Endodermal cell (in vitro differentiated cells): ENCODE data around the gene ZNF394. TPM values are rescaled to one million over a fixed set of nuclear protein-coding genes. Genes with fewer than 3 reads are reported as not detected.

ENCODE experiments used
- DNase-seq: peaks from one replicate; pipeline ENCODE4 v3.0.0-alpha.2; 2017
- H3K27ac ChIP-seq: 2 replicates; pipeline ENCODE4 v1.5.1; 2013; ENCODE audit warnings: mild to moderate bottlenecking, low read depth, low read length, moderate library complexity
- H3K27me3 ChIP-seq: 2 replicates; pipeline ENCODE4 v1.6.1; 2013; ENCODE audit warnings: mild to moderate bottlenecking, low read length, moderate library complexity; ENCODE audit not compliant: insufficient read depth, control insufficient read depth, poor library complexity, severe bottlenecking
- H3K36me3 ChIP-seq: 2 replicates; pipeline ENCODE4 v1.7.0; 2013; ENCODE audit warnings: mild to moderate bottlenecking, low read length, moderate library complexity; ENCODE audit not compliant: control insufficient read depth, insufficient read depth
- H3K4me1 ChIP-seq: one replicate; pipeline ENCODE4 v1.7.0; 2013; ENCODE audit warnings: low read length; ENCODE audit not compliant: control insufficient read depth, insufficient read depth
- H3K4me3 ChIP-seq: 2 replicates; pipeline ENCODE4 v1.5.1; 2013; ENCODE audit warnings: mild to moderate bottlenecking, low read length, moderate library complexity
- H3K9ac ChIP-seq: 2 replicates; pipeline ENCODE4 v1.6.1; 2013; ENCODE audit warnings: mild to moderate bottlenecking, low read length, moderate library complexity; ENCODE audit not compliant: poor library complexity, severe bottlenecking; ENCODE audit errors: extremely low read depth
- H3K9me3 ChIP-seq: 2 replicates; pipeline ENCODE4 v1.6.1; 2013; ENCODE audit warnings: mild to moderate bottlenecking, low read length, moderate library complexity; ENCODE audit not compliant: control insufficient read depth
- H3K27ac Mint-ChIP-seq: 2 replicates; pipeline ENCODE4 v1.8.0; 2020; ENCODE audit warnings: mixed read lengths
- H3K27me3 Mint-ChIP-seq: 2 replicates; pipeline ENCODE4 v1.8.0; 2021; ENCODE audit warnings: mild to moderate bottlenecking, mixed read lengths; ENCODE audit not compliant: insufficient read depth
- H3K36me3 Mint-ChIP-seq: 2 replicates; pipeline ENCODE4 v1.8.0; 2020; ENCODE audit warnings: low read depth, mixed read lengths
- H3K4me1 Mint-ChIP-seq: 2 replicates; pipeline ENCODE4 v1.8.0; 2020; ENCODE audit warnings: mixed read lengths
- H3K4me3 Mint-ChIP-seq: 2 replicates; pipeline ENCODE4 v1.8.0; 2020; ENCODE audit warnings: mild to moderate bottlenecking, moderate library complexity, mixed read lengths
- H3K9me3 Mint-ChIP-seq: 2 replicates; pipeline ENCODE4 v1.8.0; 2020; ENCODE audit warnings: mild to moderate bottlenecking, mixed read lengths
- WGBS, 2 experiments: methylation state at CpG; one replicate each; pipeline versions ENCODE4 v1.1.5 to v1.1.7; 2013; ENCODE audit warnings: missing lambda C conversion rate in 2 of 2, mixed read lengths in 1 of 2; ENCODE audit not compliant: insufficient coverage in 1 of 2, insufficient read length in 1 of 2; 5-methylcytosine and 5-hydroxymethylcytosine counted together
- total RNA-seq, 2 donors: library from RNA; stranded (reverse); fragmentation: NEBNext Ultra II Directional in 1 of 2; extraction: Animal tissue kit (Norgen Biotek cat#: 25700) in 1 of 2; gene quantifications; 2 replicates in 1 of 2; 3 replicates in 1 of 2; pipeline ENCODE4 v1.2.1, GENCODE V29; 2021
- TF ChIP-seq, protein P1 (sequence below): fragments of 200-600 bp; sonication (generic); conservative IDR thresholded peaks from 2 replicates; pipeline ENCODE4 v1.5.0; 2021; ENCODE audit warnings: antibody characterized with exemption, mild to moderate bottlenecking

ZNF394 gene
- total RNA-seq, 2 donors from 2014 or later: 21.0 to 22.0 TPM

DNA sequence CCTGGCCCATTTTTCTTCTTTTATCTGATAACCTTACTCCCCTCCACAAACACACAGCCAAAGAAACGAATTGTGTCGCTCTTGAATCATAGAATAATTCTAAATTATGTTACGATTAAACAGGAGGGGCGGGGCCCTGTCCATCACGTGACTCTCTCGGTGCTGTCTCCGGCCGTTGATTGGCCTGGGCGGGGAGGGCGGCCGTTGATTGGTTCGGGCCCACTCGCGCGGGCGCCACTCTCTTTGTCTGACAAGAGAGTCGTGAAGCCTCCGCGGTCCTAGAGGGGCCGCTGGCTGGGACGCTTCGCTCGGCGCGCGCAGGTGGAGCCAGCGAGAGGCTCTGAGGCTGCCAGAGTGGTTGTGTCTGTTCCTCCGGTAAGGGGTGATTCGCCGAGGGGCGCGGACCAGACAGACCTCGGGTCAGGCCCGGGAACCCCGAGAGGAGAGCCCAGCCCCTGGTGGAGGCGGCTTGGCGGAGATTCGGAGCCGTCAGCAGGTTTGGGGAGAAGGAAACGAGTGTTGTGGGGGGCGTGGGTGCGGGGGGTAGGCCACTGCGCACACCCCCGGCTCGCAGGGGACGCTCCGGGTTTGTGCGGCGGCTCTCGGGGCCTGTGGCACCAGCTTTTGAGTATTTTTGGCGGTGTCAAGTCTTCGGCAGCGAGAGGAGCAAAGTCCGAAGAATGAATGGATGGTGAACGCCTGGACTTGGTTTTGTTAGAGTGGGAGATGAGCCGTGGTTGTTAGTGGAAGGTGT, 27.3 kb downstream of the ZNF394 start, which contains the start of gene ZNF789:
TSS of gene ZNF789 (plus strand) at position 330 of the 754 bp plus-strand sequence. CDS start 3,567 bp downstream, outside the sequence.
- Mint-ChIP-seq H3K9me3 (no peaks in the 10 kb centered on the region), H3K36me3 (peaks cover 14% of the 10 kb centered on the region), H3K27me3 (peaks cover 2% of the 10 kb centered on the region), H3K4me3 (peak within 1 kb of the TSS; percentile 91), H3K4me1 (peaks cover 8% of the 10 kb centered on the region), H3K27ac (peak within 1 kb of the TSS; percentile 97)
- H3K4me3 ChIP-seq: peak within 1 kb of the TSS; percentile 99
- peak; percentile 99 for DNase-seq
- H3K36me3 ChIP-seq: peaks cover 10% of the 10 kb centered on the region
- no peaks in the 10 kb centered on the region for H3K9me3 ChIP-seq
- 0% methylated on average over 29 to 56 of the region's 56 CpGs for WGBS, 2 experiments
- no peaks in the 10 kb centered on the region for H3K4me1 ChIP-seq
- TF ChIP-seq, protein P1, sequence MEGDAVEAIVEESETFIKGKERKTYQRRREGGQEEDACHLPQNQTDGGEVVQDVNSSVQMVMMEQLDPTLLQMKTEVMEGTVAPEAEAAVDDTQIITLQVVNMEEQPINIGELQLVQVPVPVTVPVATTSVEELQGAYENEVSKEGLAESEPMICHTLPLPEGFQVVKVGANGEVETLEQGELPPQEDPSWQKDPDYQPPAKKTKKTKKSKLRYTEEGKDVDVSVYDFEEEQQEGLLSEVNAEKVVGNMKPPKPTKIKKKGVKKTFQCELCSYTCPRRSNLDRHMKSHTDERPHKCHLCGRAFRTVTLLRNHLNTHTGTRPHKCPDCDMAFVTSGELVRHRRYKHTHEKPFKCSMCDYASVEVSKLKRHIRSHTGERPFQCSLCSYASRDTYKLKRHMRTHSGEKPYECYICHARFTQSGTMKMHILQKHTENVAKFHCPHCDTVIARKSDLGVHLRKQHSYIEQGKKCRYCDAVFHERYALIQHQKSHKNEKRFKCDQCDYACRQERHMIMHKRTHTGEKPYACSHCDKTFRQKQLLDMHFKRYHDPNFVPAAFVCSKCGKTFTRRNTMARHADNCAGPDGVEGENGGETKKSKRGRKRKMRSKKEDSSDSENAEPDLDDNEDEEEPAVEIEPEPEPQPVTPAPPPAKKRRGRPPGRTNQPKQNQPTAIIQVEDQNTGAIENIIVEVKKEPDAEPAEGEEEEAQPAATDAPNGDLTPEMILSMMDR: peak; percentile 15
- peak within 1 kb of the TSS; percentile 91 for H3K27ac ChIP-seq
- H3K9ac ChIP-seq: peak within 1 kb of the TSS; percentile 88
- H3K27me3 ChIP-seq: no peaks in the 10 kb centered on the region

DNA sequence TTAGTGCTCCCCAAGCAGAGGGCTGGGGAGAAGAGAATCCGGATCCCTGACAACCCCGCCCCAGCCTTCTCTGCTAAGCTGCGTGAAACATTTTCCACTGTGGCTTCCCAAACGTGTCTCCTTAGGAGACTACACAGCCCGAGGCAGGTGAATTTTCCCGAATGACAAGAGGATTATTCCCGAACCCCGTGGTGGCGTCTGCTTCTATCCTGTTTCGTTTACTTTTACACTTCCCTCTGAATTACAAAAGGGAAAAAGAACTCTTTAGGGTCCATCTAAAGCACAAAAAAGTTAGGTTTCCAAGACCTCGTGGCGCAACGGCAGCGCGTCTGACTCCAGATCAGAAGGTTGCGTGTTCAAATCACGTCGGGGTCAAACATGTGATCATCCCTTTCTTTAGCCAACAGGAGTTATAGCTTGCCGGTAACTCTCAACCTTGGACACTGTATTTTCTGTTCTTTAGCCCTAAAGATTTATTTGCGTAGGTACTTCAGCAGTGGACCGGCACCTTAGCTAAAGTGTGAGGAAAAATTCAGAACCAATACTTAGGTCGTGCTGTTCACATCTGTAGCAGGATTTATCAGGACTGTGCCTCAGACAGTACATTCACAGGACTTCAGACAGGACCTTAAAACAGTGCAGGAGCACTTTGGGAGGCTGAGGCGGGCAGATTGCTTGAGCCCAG, 30.6 kb downstream of the ZNF394 start:
- Histone ChIP-seq H3K27me3 (no peaks in the 10 kb centered on the region), H3K9me3 (no peaks in the 10 kb centered on the region), H3K4me3 (no peak overlapping the region), H3K4me1 (no peaks in the 10 kb centered on the region), H3K36me3 (no peaks in the 10 kb centered on the region), H3K9ac (no peak overlapping the region), H3K27ac (no peak overlapping the region)
- Mint-ChIP-seq H3K27ac (peak overlapping the region; percentile 87), H3K27me3 (peaks cover 2% of the 10 kb centered on the region), H3K4me1 (peaks cover 13% of the 10 kb centered on the region), H3K4me3 (peak overlapping the region; percentile 32), H3K36me3 (peaks cover 7% of the 10 kb centered on the region), H3K9me3 (no peaks in the 10 kb centered on the region)
- WGBS, 2 experiments: 57 to 65% methylated on average over 23 of the region's 23 CpGs
- DNase-seq: peak; percentile 76
- TF ChIP-seq, protein P1: no peak

DNA sequence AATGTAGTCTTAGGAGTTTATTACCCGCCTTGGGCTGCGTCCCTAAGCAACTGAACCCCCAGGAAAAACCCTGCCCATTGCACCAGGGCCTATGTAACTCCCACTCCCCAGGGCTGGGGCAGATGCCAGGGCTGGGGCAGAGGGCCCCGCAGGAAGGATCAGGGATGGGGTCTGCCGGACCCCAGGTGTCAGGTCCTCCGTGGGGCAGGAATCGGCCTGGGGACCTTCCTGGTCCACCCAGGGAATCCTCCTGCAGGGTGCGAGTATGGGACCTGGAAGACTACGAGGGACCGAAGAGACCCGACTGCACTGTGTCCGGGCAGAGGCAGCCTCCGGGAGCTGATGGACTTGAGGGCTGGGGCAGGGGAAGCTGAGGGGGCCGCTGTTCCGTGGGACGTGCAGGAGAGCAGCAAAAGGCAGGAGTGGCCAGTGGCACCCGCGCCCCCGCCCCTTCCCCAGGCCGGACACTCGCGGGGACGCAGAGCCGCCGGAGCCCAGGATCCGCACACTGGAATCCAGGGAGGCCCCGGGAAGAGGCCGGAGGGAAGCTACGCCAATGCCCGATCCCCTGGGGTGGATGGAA, 31.7 kb downstream of the ZNF394 start:
- Histone ChIP-seq H3K9ac (no peak overlapping the region), H3K27me3 (no peaks in the 10 kb centered on the region), H3K9me3 (no peaks in the 10 kb centered on the region), H3K36me3 (peaks cover 6% of the 10 kb centered on the region), H3K4me1 (no peaks in the 10 kb centered on the region), H3K4me3 (no peak overlapping the region), H3K27ac (no peak overlapping the region)
- 94 to 96% methylated on average over 13 to 29 of the region's 29 CpGs for WGBS, 2 experiments
- H3K27ac Mint-ChIP-seq: no peak overlapping the region
- no peak for DNase-seq
- peaks cover 2% of the 10 kb centered on the region for H3K27me3 Mint-ChIP-seq
- peaks cover 12% of the 10 kb centered on the region for H3K36me3 Mint-ChIP-seq
- H3K9me3 Mint-ChIP-seq: no peaks in the 10 kb centered on the region
- TF ChIP-seq, protein P1: no peak
- peaks cover 13% of the 10 kb centered on the region for H3K4me1 Mint-ChIP-seq
- H3K4me3 Mint-ChIP-seq: no peak overlapping the region
